Measurements from ENCODE around the gene GPHN. TPM values are rescaled to one million over a fixed set of nuclear protein-coding genes. Genes with fewer than 3 reads are reported as not detected.
A peak's percentile ranks its signal among the peaks of the same experiment; 100 is the strongest.

GPHN gene
- total RNA-seq, 2 donors from 2014 or later, result 24.1 to 25.7 TPM

DNA sequence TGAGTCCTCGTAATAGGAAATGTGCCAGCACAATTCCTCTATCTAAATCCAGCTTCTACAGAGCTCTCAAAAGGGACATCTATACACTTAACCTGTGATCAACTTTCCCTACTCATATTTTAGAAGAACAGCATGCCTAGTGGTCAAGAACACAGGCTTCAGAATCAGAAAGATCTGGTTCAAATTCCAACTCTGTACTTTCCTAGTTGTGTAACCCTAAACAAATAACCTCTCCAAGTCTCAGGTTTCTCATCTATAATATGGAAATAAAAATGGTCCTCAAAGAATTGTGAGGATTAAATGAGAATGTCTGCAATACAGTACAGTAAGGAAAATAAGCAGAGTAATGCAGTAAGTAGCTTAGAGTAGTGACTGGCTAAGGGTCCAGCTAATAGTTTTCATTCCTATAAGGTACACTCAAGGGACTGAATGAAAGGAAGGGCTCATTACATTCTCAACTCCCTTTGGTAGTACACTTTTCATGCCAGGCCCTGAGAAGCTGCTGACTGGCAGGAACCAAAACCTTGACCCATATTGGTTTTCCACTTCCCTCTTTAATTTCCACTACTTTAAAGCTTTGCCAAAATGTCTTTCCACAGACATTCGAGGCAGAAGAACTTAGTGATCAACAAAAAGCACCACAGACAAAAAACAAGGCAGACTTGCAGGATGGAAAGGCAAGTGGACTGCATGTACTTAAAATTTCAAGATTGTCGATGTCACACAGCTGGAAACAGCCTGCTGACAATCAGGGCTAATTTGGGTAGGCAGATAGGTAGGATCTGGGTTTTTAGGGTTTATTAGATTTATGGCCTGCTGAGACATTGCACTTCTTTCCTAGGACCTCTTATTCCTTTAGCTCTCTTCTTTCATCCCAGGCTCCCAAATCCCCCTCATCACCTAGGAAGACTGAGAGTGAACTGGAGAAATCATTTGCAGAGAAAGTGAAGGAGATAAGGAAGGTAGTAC lies 17.5 kb upstream of the GPHN start:
- no peak for TF ChIP-seq POLR2A (IDR thresholded peaks at IDR 0.05)
- TF ChIP-seq, protein P1, sequence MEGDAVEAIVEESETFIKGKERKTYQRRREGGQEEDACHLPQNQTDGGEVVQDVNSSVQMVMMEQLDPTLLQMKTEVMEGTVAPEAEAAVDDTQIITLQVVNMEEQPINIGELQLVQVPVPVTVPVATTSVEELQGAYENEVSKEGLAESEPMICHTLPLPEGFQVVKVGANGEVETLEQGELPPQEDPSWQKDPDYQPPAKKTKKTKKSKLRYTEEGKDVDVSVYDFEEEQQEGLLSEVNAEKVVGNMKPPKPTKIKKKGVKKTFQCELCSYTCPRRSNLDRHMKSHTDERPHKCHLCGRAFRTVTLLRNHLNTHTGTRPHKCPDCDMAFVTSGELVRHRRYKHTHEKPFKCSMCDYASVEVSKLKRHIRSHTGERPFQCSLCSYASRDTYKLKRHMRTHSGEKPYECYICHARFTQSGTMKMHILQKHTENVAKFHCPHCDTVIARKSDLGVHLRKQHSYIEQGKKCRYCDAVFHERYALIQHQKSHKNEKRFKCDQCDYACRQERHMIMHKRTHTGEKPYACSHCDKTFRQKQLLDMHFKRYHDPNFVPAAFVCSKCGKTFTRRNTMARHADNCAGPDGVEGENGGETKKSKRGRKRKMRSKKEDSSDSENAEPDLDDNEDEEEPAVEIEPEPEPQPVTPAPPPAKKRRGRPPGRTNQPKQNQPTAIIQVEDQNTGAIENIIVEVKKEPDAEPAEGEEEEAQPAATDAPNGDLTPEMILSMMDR (IDR thresholded peaks at IDR 0.05), result no peak
- intact Hi-C loops (cut with DNase I), result no loop called here
- peaks cover 9% of the 10 kb centered on the region for H3K4me1 ChIP-seq
- no peak overlapping the region for H3K27ac ChIP-seq
- DNase-seq (no peak), ATAC-seq (no peak)
- H3K36me3 ChIP-seq (replicated peaks in 1 of 2; ENCODE audit: insufficient read depth in 1 of 2, low read depth in 2 of 2), result no peaks in the 10 kb centered on the region
- 70 to 71% methylated on average over 3 of the region's 3 CpGs for WGBS, 2 donors
- no peaks in the 10 kb centered on the region for H3K27me3 ChIP-seq
- H3K9me3 ChIP-seq, result no peaks in the 10 kb centered on the region
- H3K4me3 ChIP-seq, result no peak overlapping the region

DNA sequence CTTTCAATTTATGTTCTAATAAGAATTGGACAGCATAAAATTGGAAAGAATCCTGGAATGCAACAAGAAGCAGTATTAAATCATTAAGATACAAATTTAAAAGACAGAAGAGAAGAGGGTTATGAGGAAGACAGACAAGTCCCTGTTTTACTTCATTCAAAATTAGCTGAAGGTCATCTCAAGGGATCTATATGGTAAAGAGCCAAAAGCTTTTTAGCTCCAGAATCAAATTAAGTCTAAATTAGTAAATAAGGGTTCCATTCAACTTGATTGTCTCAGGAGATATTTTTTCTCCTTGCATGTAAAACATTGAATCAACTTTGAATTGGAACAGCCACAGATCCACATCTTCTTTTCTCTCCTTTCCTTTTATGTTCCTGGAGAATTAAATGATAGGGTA lies 14.2 kb upstream of the GPHN start:
- DNase-seq (no peak), ATAC-seq (no peak)
- Histone ChIP-seq H3K9me3 (no peaks in the 10 kb centered on the region), H3K27ac (no peak overlapping the region), H3K4me1 (peaks cover 35% of the 10 kb centered on the region), H3K4me3 (no peak overlapping the region), H3K27me3 (no peaks in the 10 kb centered on the region), H3K36me3 (replicated peaks in 1 of 2; ENCODE audit: insufficient read depth in 1 of 2, low read depth in 2 of 2) (no peaks in the 10 kb centered on the region)
- intact Hi-C loops (cut with DNase I), result no loop called here
- no peak for TF ChIP-seq POLR2A (IDR thresholded peaks at IDR 0.05)
- TF ChIP-seq, protein P1 (IDR thresholded peaks at IDR 0.05), result no peak

DNA sequence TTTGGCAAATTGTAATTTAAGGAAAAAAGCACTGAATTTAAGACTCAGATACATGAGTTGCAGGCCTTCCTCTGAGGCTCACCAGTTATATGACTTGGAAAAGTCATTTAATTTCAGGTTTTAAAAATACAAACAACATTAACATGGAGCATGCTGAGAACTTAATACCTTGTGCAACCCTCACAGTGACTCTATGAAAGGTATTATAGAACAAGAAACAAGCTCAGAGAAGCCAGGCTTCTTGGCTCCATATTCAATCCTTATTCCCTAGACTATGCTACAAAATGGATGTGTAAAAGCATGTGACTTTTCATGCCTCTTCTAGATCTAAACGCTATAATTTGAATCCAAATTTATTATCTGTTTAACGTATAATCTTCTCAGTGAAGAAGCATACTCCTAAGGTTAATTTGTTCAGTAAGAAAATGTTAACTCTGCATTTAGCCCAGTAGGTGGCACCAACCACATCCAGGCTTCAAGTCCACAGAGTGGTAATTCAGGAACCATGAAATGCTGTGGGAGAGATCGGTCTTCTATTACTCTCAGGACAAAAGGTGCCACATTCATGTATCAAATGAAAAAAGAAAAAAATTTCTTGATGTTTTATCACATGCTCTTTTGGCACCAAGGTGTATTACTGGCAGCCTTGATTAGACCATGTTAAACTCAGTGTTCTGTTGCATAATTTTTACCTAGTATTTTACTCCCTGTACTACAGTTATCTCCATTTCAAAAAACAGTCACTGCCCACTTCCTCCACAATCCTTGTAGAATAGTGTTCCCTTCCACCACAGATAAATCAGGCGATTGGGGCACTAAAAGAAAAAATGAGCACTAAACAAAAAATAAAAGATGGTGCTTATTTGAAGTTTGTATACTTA lies 12.5 kb upstream of the GPHN start:
- no peaks in the 10 kb centered on the region for H3K36me3 ChIP-seq (replicated peaks in 1 of 2; ENCODE audit: insufficient read depth in 1 of 2, low read depth in 2 of 2)
- H3K4me3 ChIP-seq, result no peak overlapping the region
- peak; percentile 89 for ATAC-seq
- TF ChIP-seq POLR2A (IDR thresholded peaks at IDR 0.05), result peak in 1 of 3 donors; percentile 11
- TF ChIP-seq, protein P1 (IDR thresholded peaks at IDR 0.05), result peak; percentile 52 to 88 (median 74)
- intact Hi-C loops (cut with DNase I), result no loop called here
- 1 to 2% methylated on average over 4 of the region's 4 CpGs for WGBS, 2 donors
- no peaks in the 10 kb centered on the region for H3K9me3 ChIP-seq
- H3K27me3 ChIP-seq, result no peaks in the 10 kb centered on the region
- H3K27ac ChIP-seq, result peak overlapping the region; percentile 57 to 80 (median 67)
- H3K4me1 ChIP-seq, result peaks cover 31% of the 10 kb centered on the region
- peak; percentile 46 to 79 (median 66) for DNase-seq

DNA sequence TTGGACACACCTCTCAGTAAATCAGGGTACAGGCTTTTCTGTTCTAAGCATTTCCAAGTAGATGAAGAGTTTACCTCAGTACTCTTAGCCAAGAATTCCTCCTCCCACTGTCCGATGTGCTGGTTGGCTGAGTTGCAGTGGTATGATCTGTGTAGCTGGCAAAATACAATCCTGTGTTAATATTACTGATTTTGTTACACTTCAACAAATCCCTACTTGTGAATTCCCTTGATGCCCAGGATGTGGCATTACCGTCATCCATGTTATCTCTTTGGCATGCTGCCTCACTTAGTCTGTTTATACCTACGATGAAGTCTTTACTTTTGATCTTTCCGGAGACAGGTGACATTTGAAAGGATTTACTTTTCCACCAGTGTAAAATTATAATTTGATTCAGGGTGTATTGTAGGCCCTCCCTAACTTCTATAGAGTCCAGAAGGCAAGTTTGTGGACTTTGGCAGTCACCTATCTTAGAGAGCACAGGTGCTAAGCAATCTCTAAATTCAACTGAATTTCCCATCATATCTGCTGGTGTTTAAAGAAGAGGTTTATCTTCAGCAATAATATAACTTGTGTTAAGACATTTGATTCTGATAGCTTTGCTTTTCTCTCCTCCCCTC lies 11.6 kb upstream of the GPHN start:
- H3K4me3 ChIP-seq, result no peak overlapping the region
- H3K36me3 ChIP-seq (replicated peaks in 1 of 2; ENCODE audit: insufficient read depth in 1 of 2, low read depth in 2 of 2), result no peaks in the 10 kb centered on the region
- peaks cover 38% of the 10 kb centered on the region for H3K4me1 ChIP-seq
- intact Hi-C loops (cut with DNase I), result no loop called here
- peak overlapping the region; percentile 57 to 80 (median 67) for H3K27ac ChIP-seq
- no peaks in the 10 kb centered on the region for H3K9me3 ChIP-seq
- 11 to 12% methylated on average over 4 of the region's 4 CpGs for WGBS, 2 donors
- TF ChIP-seq, protein P1 (IDR thresholded peaks at IDR 0.05), result no peak
- no peak for TF ChIP-seq POLR2A (IDR thresholded peaks at IDR 0.05)
- ATAC-seq, result peak; percentile 76
- peak in 3 of 4 donors; percentile 31 to 70 (median 43) for DNase-seq
- no peaks in the 10 kb centered on the region for H3K27me3 ChIP-seq
